ENCODE results near the gene TMCO5A.

Gene TMCO5A

DNA sequence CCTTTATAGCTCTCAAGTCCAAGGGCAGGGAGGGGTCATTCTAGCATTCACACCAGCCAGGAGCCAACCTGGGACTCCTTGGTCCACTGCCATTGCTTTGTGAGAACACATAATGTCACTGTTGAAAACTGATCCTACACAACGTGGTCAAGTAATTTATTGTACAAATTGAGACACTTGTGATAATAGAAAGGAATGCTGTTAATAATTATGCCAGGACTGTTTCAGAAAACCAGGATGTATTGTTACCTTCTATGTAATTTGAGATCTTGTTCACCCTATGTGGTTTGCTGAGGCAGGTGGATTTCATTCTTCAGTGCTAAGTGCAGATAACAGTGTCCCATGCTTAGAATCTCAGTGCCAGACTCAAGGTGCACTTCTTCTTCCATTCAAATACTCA is 33.3 kb downstream of the TMCO5A start:
- no peak for DNase-seq

DNA sequence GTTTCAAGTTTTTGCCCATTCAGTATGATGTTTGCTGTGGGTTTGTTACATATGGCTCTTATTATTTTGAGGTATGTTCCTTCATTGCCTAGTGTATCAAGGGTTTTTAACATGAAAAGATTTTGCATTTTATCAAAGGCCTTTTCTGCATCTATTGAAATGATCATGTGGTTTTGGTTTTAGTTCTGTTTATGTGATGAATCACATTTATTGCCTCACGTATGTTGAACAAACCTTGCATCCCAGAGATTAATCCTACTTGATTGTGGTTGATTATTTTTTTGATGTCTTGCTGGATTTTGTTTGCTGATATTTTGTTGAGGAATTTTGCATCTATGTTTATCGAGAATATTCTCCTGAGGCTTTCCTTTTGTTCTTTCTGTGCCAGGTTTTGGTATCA is 39.4 kb downstream of the TMCO5A start:
- DNase-seq, result no peak

DNA sequence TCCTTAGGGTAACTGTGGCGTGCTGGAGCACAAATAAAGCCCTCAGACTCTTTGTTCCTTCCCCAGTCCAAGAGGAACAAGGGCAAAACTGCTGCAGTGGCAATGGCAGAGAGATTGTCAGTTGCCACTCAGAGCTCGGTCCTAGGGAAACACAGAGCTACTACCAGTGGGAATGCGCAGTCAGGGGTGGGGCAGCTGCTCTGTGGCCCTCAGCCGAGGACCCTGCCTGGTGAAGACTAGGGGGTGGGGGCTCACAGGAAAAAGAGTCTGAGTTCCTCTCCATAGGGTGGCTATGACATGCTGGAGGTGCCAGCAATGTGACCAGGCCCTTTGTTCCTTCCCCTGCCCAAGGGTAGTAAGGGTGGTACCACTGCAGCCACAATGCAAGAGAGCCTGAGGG is 43.8 kb downstream of the TMCO5A start:
- DNase-seq, result no peak

DNA sequence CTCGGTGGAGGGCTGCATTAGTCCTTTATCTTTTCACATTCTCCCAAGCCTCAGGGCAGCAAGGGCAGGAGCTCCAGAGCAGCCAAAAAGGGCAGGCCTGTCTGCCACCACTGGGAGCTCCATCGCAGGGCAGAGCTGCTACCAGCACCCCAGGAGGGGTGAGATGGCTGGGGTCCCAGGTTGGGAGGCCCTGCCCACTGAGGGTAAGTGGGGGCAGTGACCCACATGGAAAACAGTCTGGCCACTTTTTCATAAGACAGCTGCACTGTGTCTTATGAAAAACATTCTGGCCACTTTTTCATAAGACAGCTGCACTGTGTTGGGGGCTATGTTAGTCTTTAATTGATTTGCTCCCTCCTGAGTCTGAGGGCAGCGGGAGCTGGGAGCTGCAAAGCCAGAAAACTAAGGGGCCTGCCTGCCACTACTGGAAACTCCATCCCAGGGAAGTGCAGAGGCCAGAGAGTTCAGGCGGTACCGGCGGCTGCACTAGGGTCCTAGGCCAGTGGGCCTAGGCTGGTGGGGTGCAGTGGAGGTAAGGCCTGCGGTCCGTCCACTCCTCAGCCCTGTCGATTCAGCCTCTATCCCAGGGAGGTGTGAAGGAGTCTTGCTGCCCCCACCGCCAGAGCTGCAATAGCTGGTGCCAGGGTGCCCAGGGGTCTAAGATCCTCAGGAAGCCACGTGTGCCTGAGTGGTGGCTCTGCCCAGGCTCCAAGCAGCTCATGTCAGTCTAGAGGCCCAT is 45.4 kb downstream of the TMCO5A start:
- no peak for DNase-seq

GRCh38 chr15:37981201-37981600 is 46.8 kb downstream of the TMCO5A start:
- no peak for DNase-seq

DNA sequence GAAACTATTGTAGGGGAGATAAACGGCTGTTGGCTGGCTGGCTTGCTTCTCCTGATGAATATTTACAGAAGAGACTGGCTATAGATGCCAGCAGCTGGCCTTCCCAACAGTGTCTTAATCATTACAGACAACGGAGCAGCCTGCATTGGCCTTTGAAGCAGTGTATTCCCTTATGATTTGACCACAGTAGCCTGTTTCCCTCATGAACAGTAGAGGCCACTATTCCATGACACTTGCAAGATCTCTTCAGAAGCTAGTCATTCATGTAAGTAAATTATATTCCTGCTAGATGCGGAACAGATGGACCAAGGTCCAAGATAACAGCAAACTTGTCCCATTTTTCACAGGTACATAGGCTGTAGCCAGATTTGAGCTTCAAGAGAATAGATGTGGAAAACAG is 47.3 kb downstream of the TMCO5A start:
- peak in 1 of 51 donors; percentile 18 for DNase-seq

GRCh38 chr15:37984368-37984767 is 49.9 kb downstream of the TMCO5A start:
- DNase-seq, result no peak

DNA sequence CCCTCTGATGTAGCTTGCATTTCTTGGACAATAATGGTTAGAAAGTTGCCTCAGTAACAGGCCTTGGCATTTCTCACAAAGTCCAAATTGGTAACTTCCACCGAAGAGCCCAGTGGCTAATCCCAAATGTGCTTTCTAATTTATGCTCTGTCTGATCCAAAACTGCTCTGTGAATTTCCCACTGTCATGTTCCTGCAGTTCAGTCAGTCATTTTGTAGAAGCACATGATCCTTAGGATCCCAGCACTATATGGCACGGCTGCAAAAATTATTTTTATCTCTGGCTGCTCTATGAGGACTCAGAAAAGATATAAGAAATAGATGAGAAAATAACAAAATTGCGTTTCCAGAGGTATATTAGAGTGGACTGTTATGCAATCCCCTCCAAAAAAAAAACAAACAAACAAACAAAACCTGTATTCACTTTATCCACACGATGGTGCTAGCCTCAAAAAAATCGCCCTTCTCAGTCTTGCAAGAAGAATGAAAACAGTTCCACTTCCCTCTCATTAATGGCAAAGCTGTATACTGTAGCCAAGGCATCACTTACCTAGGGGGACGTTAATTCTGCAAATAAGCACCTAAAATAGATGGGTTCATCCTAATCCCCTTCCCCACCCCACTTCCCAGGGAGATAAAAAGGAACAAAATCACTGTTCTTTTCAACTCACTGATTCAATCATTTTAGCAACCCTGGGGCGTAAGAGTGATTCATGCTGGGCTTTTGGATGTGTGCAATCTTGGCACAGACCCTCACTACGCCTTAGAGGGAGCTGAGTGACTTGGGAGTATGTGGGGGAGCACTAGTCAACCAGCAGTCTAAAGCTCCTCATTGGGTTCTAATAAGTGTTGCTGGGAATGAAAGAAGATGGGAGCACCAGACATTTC is 61.3 kb downstream of the TMCO5A start:
- DNase-seq, result peak in 16 of 51 donors; percentile 11 to 81 (median 30)
